ENCODE measurements around the gene PIWIL4. TPM values are rescaled to one million over a fixed set of nuclear protein-coding genes. Genes with fewer than 3 reads are reported as not detected.
A peak's percentile ranks its signal among the peaks of the same experiment; 100 is the strongest.

The PIWIL4 gene
- total and polyA plus RNA-seq, 2 of the 8 experiments (the other 6 are each of a cell fraction or from before 2014, with no cell fraction given): 0.51 to 0.52 TPM

DNA sequence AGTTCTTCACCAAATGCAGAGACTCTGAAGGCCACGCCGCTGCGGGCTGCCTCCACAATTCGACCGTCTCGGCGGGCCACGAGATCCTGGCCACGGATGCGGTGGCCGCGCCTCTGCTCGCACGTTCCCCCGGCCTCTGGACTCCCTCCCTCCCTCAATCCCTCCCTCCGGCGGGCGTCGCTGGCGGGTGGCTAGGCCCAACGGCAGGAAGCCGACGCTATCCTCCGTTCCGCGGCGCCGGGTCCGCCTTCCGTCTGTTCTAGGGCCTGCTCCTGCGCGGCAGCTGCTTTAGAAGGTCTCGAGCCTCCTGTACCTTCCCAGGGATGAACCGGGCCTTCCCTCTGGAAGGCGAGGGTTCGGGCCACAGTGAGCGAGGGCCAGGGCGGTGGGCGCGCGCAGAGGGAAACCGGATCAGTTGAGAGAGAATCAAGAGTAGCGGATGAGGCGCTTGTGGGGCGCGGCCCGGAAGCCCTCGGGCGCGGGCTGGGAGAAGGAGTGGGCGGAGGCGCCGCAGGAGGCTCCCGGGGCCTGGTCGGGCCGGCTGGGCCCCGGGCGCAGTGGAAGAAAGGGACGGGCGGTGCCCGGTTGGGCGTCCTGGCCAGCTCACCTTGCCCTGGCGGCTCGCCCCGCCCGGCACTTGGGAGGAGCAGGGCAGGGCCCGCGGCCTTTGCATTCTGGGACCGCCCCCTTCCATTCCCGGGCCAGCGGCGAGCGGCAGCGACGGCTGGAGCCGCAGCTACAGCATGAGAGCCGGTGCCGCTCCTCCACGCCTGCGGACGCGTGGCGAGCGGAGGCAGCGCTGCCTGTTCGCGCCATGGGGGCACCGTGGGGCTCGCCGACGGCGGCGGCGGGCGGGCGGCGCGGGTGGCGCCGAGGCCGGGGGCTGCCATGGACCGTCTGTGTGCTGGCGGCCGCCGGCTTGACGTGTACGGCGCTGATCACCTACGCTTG, 23.2 kb upstream of the PIWIL4 start, which contains the start of gene FUT4 (continued):
- no peak for TF ChIP-seq KDM5A (IDR thresholded peaks at IDR 0.05; ENCODE audit: low read length)
- no peak for TF ChIP-seq EP300 (IDR thresholded peaks at IDR 0.05; ENCODE audit: borderline replicate concordance in 1 of 2, low read depth in 2 of 2, low read length in 2 of 2)
- no peak for TF ChIP-seq CHD1 (IDR thresholded peaks at IDR 0.05; ENCODE audit: low read depth, low read length)
- no peak for TF ChIP-seq ATF3 (IDR thresholded peaks at IDR 0.05; ENCODE audit: insufficient read depth, low read depth, low read length)
- 0 out of 2 replicates have a peak, but pooled peaks have one; percentile 19 for TF ChIP-seq CREB1 (IDR thresholded peaks at IDR 0.05)
- peak; percentile 5 for TF ChIP-seq KDM4A (IDR thresholded peaks at IDR 0.05; ENCODE audit: low read depth, low read length, severe bottlenecking)
- TF ChIP-seq ASH2L (IDR thresholded peaks at IDR 0.05; ENCODE audit: low read length): peak; percentile 79
- no peak for TF ChIP-seq POU5F1 (IDR thresholded peaks at IDR 0.05; ENCODE audit: low read depth, low read length)
- peak; percentile 35 to 46; a peak in 2 of 3 replicates for TF ChIP-seq POLR2A (IDR thresholded peaks at IDR 0.05; ENCODE audit: control extremely low read depth in 1 of 2, low read depth in 2 of 2, low read length in 2 of 2)
- peak; percentile 88 for TF ChIP-seq EGR1 (IDR thresholded peaks at IDR 0.05; ENCODE audit: borderline replicate concordance, low read depth, low read length)
- no peak for TF ChIP-seq TEAD4 (IDR thresholded peaks at IDR 0.05; ENCODE audit: low read depth, low read length)
- TF ChIP-seq SP4 (IDR thresholded peaks at IDR 0.05; ENCODE audit: low read length): no peak
- TF ChIP-seq TAF7 (optimal IDR thresholded peaks at IDR 0.05; ENCODE audit: borderline replicate concordance, low read depth, low read length): no peak
- 0 out of 2 replicates have a peak, but pooled peaks have one; percentile 9 for TF ChIP-seq TAF1 (IDR thresholded peaks at IDR 0.05; ENCODE audit: low read depth, low read length)
- TF ChIP-seq CBX5 (IDR thresholded peaks at IDR 0.05; ENCODE audit: low read depth, low read length): no peak
- no peak for TF ChIP-seq NANOG (IDR thresholded peaks at IDR 0.05; ENCODE audit: insufficient read depth, low read depth, low read length, poor library complexity, severe bottlenecking)
- TF ChIP-seq BCL11A (IDR thresholded peaks at IDR 0.05; ENCODE audit: low read depth in 2 of 2, low read length in 2 of 2): no peak
- no peak for TF ChIP-seq SIX5 (IDR thresholded peaks at IDR 0.05; ENCODE audit: low read depth, low read length)
- no peak for TF ChIP-seq JUN (IDR thresholded peaks at IDR 0.05; ENCODE audit: low read depth, low read length)
- TF ChIP-seq JUND (IDR thresholded peaks at IDR 0.05; ENCODE audit: low read length): no peak
- TF ChIP-seq SIRT6 (IDR thresholded peaks at IDR 0.05; ENCODE audit: low read length): no peak
- no peak for TF ChIP-seq CEBPB (IDR thresholded peaks at IDR 0.05; ENCODE audit: low read depth, low read length)
- TF ChIP-seq TBP (IDR thresholded peaks at IDR 0.05; ENCODE audit: low read depth, low read length): peak; percentile 34; the same call in 1 of the 2 replicates
- no peak for TF ChIP-seq TCF12 (IDR thresholded peaks at IDR 0.05; ENCODE audit: low read depth, low read length)
- TF ChIP-seq SRF (IDR thresholded peaks at IDR 0.05; ENCODE audit: low read depth, low read length): no peak
- peak; percentile 81 for TF ChIP-seq RBBP5 (IDR thresholded peaks at IDR 0.05; ENCODE audit: borderline replicate concordance, low read depth, low read length)
